Neuronal stem cell (in vitro differentiated cells): ENCODE measurements around the gene TBC1D19.

Source experiments
- DNase-seq: peaks from one replicate; pipeline ENCODE4 v3.0.0-alpha.2; 2013; ENCODE audit warnings: low spot score
- H2AFZ ChIP-seq: one replicate; pipeline ENCODE4 v1.6.1; 2013; ENCODE audit warnings: mild to moderate bottlenecking, low read length, inconsistent platforms
- H2AK5ac ChIP-seq: 2 replicates; pipeline ENCODE4 v1.6.1; 2013; ENCODE audit warnings: low read depth, mild to moderate bottlenecking, inconsistent platforms, low read length, moderate library complexity, mixed read lengths
- H2BK120ac ChIP-seq: 2 replicates; pipeline ENCODE4 v1.6.1; 2013; ENCODE audit warnings: low read depth, mild to moderate bottlenecking, inconsistent platforms, low read length, moderate library complexity, mixed read lengths
- H2BK12ac ChIP-seq: one replicate; pipeline ENCODE4 v1.6.1; 2013; ENCODE audit warnings: low read length, inconsistent platforms
- H2BK15ac ChIP-seq: 2 replicates; pipeline ENCODE4 v1.6.1; 2013; ENCODE audit warnings: mild to moderate bottlenecking, low read length, inconsistent platforms, mixed read lengths
- H2BK5ac ChIP-seq: one replicate; pipeline ENCODE4 v1.6.1; 2013; ENCODE audit warnings: inconsistent platforms, mild to moderate bottlenecking, low read length, moderate library complexity
- H3K14ac ChIP-seq: one replicate; pipeline ENCODE4 v1.6.1; 2013; ENCODE audit warnings: low read length, inconsistent platforms
- H3K18ac ChIP-seq: 2 replicates; pipeline ENCODE4 v1.6.1; 2013; ENCODE audit warnings: low read length, inconsistent platforms
- H3K23ac ChIP-seq: 2 replicates; pipeline ENCODE4 v1.6.1; 2013; ENCODE audit warnings: low read depth, mild to moderate bottlenecking, mixed read lengths, low read length, inconsistent platforms; ENCODE audit not compliant: poor library complexity
- H3K27ac ChIP-seq: replicated peaks from 3 replicates; pipeline ENCODE4 v1.5.1; 2013; ENCODE audit warnings: low read length, inconsistent platforms
- H3K27me3 ChIP-seq, 3 experiments: 2 replicates each; pipeline ENCODE4 v1.6.1; 2013; ENCODE audit warnings: low read length in 3 of 3, mild to moderate bottlenecking in 2 of 3, inconsistent platforms in 1 of 3, low read depth in 1 of 3, mixed read lengths in 1 of 3, moderate library complexity in 1 of 3; ENCODE audit not compliant: control insufficient read depth in 3 of 3, insufficient read depth in 3 of 3
- H3K36me3 ChIP-seq, 2 donors: replicated peaks in 1 of 2; 2 replicates each; pipeline ENCODE4 v1.6.1; 2013; ENCODE audit warnings: low read length in 2 of 2; ENCODE audit not compliant: control insufficient read depth in 2 of 2, insufficient read depth in 2 of 2
- H3K4ac ChIP-seq: 2 replicates; pipeline ENCODE4 v1.6.1; 2013; ENCODE audit warnings: inconsistent platforms, mild to moderate bottlenecking, low read length, moderate library complexity
- H3K4me1 ChIP-seq, 2 donors: 1 replicate in 1 of 2; 2 replicates in 1 of 2; pipeline ENCODE4 v1.6.1; 2013; ENCODE audit warnings: low read length in 2 of 2, low read depth in 1 of 2; ENCODE audit not compliant: control insufficient read depth in 2 of 2, insufficient read depth in 1 of 2
- H3K4me2 ChIP-seq: one replicate; pipeline ENCODE4 v1.6.1; 2013; ENCODE audit warnings: mild to moderate bottlenecking, low read length, inconsistent platforms; ENCODE audit not compliant: insufficient read depth, poor library complexity, severe bottlenecking
- H3K4me3 ChIP-seq, 2 donors: 2 replicates each; pipeline ENCODE4 v1.5.1; 2013; ENCODE audit warnings: low read length in 2 of 2, mild to moderate bottlenecking in 2 of 2, inconsistent platforms in 1 of 2, moderate library complexity in 1 of 2
- H3K79me1 ChIP-seq: one replicate; pipeline ENCODE4 v1.6.1; 2013; ENCODE audit warnings: low read depth, mild to moderate bottlenecking, inconsistent platforms, low read length, moderate library complexity
- H3K9ac ChIP-seq: one replicate; pipeline ENCODE4 v1.6.1; 2013; ENCODE audit warnings: mild to moderate bottlenecking, low read depth, low read length, inconsistent platforms; ENCODE audit not compliant: poor library complexity
- H3K9me3 ChIP-seq, 2 donors: replicated peaks in 1 of 2; 2 replicates each; pipeline versions ENCODE3 to v1.6.1; 2013; ENCODE audit warnings: low read length in 2 of 2, mild to moderate bottlenecking in 2 of 2, inconsistent platforms in 1 of 2, low read depth in 1 of 2, mixed read lengths in 1 of 2, moderate library complexity in 1 of 2; ENCODE audit not compliant: control insufficient read depth in 2 of 2, insufficient read depth in 1 of 2
- H4K8ac ChIP-seq: one replicate; pipeline ENCODE4 v1.6.1; 2013; ENCODE audit warnings: low read depth, mild to moderate bottlenecking, inconsistent platforms, low read length, moderate library complexity
- H4K91ac ChIP-seq: one replicate; pipeline ENCODE4 v1.6.1; 2013; ENCODE audit warnings: low read length, low read depth, mild to moderate bottlenecking, inconsistent platforms; ENCODE audit not compliant: poor library complexity
- WGBS, 2 donors: extraction: QIAGEN DNeasy Blood & Tissue Kit; methylation state at CpG; one replicate each; pipeline ENCODE4 v1.1.7; 2013; ENCODE audit warnings: missing lambda C conversion rate in 2 of 2, mixed read lengths in 1 of 2; ENCODE audit not compliant: insufficient read length in 2 of 2, insufficient replicate concordance in 1 of 2; ENCODE audit errors: extremely low coverage in 2 of 2; 5-methylcytosine and 5-hydroxymethylcytosine counted together

TBC1D19 gene

DNA sequence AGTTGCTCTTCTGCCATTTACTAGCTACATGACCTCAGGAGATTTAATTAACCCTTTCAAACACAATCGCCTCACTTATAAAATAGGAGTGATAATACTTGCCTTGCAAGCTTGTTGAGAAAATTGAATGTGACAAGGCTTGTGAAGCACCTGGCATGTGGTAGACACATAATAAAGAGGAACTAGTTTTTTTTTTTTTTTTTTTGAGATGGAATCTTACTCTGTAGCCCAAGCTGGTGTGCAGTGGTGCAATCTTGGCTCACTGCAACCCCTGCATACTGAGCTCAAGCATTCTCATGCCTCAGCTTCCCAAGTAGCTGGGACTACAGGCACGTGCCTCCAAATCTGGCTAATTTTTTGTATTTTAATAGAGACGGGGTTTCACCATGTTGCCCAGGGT is 203.0 kb downstream of the TBC1D19 start:
- H3K18ac ChIP-seq = no peak overlapping the region
- H3K14ac ChIP-seq = no peak overlapping the region
- H3K27me3 ChIP-seq = no peaks in the 10 kb centered on the region
- no peak for DNase-seq
- no peaks in the 10 kb centered on the region for H3K79me1 ChIP-seq
- no peak overlapping the region for H2BK15ac ChIP-seq
- H4K91ac ChIP-seq = no peak overlapping the region
- no peak overlapping the region for H2BK5ac ChIP-seq
- WGBS, 2 donors = no CpG with 5 or more reads among the region's 3 CpGs
- no peak overlapping the region for H2AK5ac ChIP-seq
- H4K8ac ChIP-seq = no peak overlapping the region
- H2BK12ac ChIP-seq = no peak overlapping the region
- no peak overlapping the region for H3K27ac ChIP-seq
- no peak overlapping the region for H3K4ac ChIP-seq
- peaks cover 17 to 29% of the 10 kb centered on the region in 2 donors for H3K4me1 ChIP-seq
- no peak overlapping the region for H3K4me2 ChIP-seq
- no peaks in the 10 kb centered on the region for H3K9me3 ChIP-seq
- H3K9ac ChIP-seq = no peak overlapping the region
- H2AFZ ChIP-seq = no peak overlapping the region
- H2BK120ac ChIP-seq = no peak overlapping the region
- H3K36me3 ChIP-seq = no peaks in the 10 kb centered on the region
- no peak overlapping the region for H3K4me3 ChIP-seq
- H3K23ac ChIP-seq = no peak overlapping the region

DNA sequence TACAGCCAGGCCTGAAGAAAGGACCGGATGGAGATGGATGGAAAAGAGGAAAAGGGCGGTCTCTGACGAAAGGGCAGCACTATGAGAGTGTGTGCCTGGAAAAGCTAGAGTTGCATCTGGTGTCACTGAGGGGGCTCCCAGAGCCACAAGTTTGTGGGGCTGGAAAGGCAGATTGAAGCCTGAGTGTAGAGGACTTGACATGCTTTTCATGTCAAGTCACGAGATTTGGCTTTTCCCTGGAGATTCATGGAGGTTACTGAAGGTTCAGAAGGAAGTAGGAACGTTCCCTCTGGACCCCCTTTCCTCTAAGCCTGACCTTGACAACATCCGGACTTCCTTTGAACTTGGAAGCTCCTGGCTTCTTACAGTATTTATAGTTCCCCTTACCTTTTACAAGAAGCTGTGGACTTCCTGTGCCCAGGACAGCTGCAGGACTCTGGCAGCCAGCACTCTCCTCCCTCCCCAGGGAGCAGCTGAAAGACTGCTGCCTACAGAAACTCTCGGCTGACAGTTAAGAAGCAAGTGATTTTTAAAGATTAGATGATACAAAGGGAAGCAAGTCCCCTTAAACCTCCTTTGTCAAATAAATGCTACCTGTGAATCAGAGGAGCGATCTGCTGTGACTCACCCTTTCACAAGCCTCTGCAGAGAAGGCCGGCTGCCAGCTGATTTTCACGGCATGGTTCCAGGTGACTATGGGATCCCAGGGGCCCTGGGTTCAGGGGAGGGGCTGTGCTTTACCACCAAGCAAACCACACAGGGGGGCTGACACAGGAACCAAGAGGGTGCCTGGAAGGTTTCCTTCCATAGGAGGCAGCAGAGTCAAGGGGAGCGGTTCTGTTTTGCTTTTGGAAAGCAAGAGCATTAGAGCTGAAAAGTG is 203.8 kb downstream of the TBC1D19 start:
- H3K4me3 ChIP-seq = no peak overlapping the region
- H3K4me1 ChIP-seq = peaks cover 15 to 25% of the 10 kb centered on the region in 2 donors
- H3K27ac ChIP-seq = no peak overlapping the region
- no peak overlapping the region for H3K18ac ChIP-seq
- H3K27me3 ChIP-seq = no peaks in the 10 kb centered on the region
- no peak overlapping the region for H2BK12ac ChIP-seq
- H3K9me3 ChIP-seq = no peaks in the 10 kb centered on the region
- WGBS, 2 donors = no CpG with 5 or more reads among the region's 11 CpGs
- peak overlapping the region; percentile 14 for H2AFZ ChIP-seq
- H3K23ac ChIP-seq = no peak overlapping the region
- H2AK5ac ChIP-seq = no peak overlapping the region
- H2BK15ac ChIP-seq = no peak overlapping the region
- H3K36me3 ChIP-seq = no peaks in the 10 kb centered on the region
- DNase-seq = no peak
- H4K91ac ChIP-seq = no peak overlapping the region
- no peak overlapping the region for H2BK5ac ChIP-seq
- H3K4me2 ChIP-seq = no peak overlapping the region
- no peak overlapping the region for H3K14ac ChIP-seq
- no peak overlapping the region for H3K4ac ChIP-seq
- H3K79me1 ChIP-seq = no peaks in the 10 kb centered on the region
- H2BK120ac ChIP-seq = no peak overlapping the region
- no peak overlapping the region for H4K8ac ChIP-seq
- no peak overlapping the region for H3K9ac ChIP-seq

DNA sequence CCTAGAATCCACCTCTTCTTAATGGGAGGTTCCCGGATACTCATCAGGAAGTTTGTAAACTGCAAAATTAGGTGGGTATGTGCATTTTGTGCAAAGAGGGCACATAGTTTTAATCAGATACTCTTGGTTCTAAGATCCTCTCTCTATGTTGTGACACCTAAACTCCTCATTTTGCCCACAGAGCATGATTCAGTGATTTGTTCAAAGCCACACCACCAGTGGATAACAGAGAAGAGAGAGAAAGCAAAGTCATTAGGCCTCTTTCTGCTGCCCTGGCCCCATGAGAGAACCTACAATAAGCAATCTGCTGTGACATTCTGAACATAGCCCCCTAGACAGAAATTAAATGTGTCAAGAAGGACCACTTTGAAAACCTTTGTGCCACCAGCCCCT is 204.5 kb downstream of the TBC1D19 start:
- Histone ChIP-seq H2AFZ (no peak overlapping the region), H2AK5ac (no peak overlapping the region), H3K36me3 (no peaks in the 10 kb centered on the region), H4K91ac (no peak overlapping the region), H3K18ac (no peak overlapping the region), H3K79me1 (no peaks in the 10 kb centered on the region), H2BK120ac (no peak overlapping the region), H3K4me1 (peaks cover 15 to 25% of the 10 kb centered on the region in 2 donors), H2BK12ac (no peak overlapping the region), H3K9me3 (no peaks in the 10 kb centered on the region), H3K4me2 (no peak overlapping the region), H3K27ac (no peak overlapping the region), H3K27me3 (no peaks in the 10 kb centered on the region), H2BK5ac (no peak overlapping the region), H3K14ac (no peak overlapping the region), H3K4ac (no peak overlapping the region), H3K4me3 (no peak overlapping the region), H3K23ac (no peak overlapping the region), H4K8ac (no peak overlapping the region), H2BK15ac (no peak overlapping the region), H3K9ac (no peak overlapping the region)
- DNase-seq = no peak
- WGBS, 2 donors = no CpG with 5 or more reads among the region's 1 CpG

DNA sequence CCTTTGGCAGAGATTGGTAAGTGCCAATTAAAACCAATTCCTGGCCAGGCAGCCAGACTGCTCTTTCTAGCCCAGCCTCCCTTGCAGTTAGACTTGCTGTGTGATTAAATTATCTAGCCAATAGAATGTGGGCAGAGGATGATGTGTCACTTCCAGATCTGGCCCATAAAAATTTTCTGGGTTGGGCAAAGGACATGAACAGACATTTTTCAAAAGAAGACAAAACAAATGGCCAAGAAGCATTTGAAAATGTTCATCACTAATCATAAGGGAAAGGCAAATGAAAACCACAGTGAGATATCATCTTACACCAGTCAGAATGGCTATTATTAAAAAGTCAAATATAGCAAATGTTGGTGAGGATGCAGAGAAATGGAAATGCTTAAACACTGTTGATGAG is 205.3 kb downstream of the TBC1D19 start:
- Histone ChIP-seq H3K14ac (no peak overlapping the region), H3K18ac (no peak overlapping the region), H4K91ac (no peak overlapping the region), H2BK12ac (no peak overlapping the region), H3K23ac (no peak overlapping the region), H3K27ac (no peak overlapping the region), H3K27me3 (no peaks in the 10 kb centered on the region), H3K79me1 (no peaks in the 10 kb centered on the region), H2BK5ac (no peak overlapping the region), H3K9ac (no peak overlapping the region), H4K8ac (no peak overlapping the region), H3K36me3 (no peaks in the 10 kb centered on the region), H2BK15ac (no peak overlapping the region), H2AFZ (no peak overlapping the region), H3K4me1 (peaks cover 15 to 25% of the 10 kb centered on the region in 2 donors), H3K4ac (no peak overlapping the region), H3K4me2 (no peak overlapping the region), H3K9me3 (no peaks in the 10 kb centered on the region), H2BK120ac (no peak overlapping the region), H2AK5ac (no peak overlapping the region), H3K4me3 (no peak overlapping the region)
- no peak for DNase-seq
